LNCAP (cell line): ENCODE data around the gene POP7.

Source experiments
- CTCF ChIP-seq: fragments of 450-650 bp; IDR thresholded peaks from 2 replicates; pipeline ENCODE4 v1.5.1; 2017; ENCODE audit warnings: mild to moderate bottlenecking

Gene POP7

GRCh38 chr7:100710452-100710851 is 4.5 kb downstream of the POP7 start:
- no peak for TF ChIP-seq CTCF

GRCh38 chr7:100711369-100711768 is 5.4 kb downstream of the POP7 start:
- no peak for TF ChIP-seq CTCF

GRCh38 chr7:100714725-100715124 is 8.8 kb downstream of the POP7 start:
- no peak for TF ChIP-seq CTCF

GRCh38 chr7:100719523-100720278 is 13.8 kb downstream of the POP7 start:
- TF ChIP-seq CTCF, result no peak

GRCh38 chr7:100720279-100720670 is 14.4 kb downstream of the POP7 start, which contains the start of gene EPO:
EPO (plus strand) TSS chr7:100720468; CDS start chr7:100720981, 513 bp downstream.
- TF ChIP-seq CTCF, result no peak

- TF ChIP-seq CTCF, result no peak
These were observed 15.0 kb downstream of the POP7 start for GRCh38 chr7:100720671-100721504.

- no peak for TF ChIP-seq CTCF
These were observed 15.5 kb downstream of the POP7 start for GRCh38 chr7:100721505-100721812.
